ENCODE data around the gene SHH.

Gene SHH

GRCh38 chr7:155770241-155770640 is 42.0 kb downstream of the SHH start:
- no peak for TF ChIP-seq PATZ1 (CRISPR knock-in tag; IDR thresholded peaks at IDR 0.05; ENCODE audit: borderline replicate concordance)
- no peak for TF ChIP-seq SNAI2 (CRISPR knock-in tag; IDR thresholded peaks at IDR 0.05)
- TF ChIP-seq GLIS3 (CRISPR knock-in tag; IDR thresholded peaks at IDR 0.05): no peak
- TF ChIP-seq ARNTL (CRISPR knock-in tag; IDR thresholded peaks at IDR 0.05; ENCODE audit: borderline replicate concordance, low read depth): no peak
- no peak for TF ChIP-seq TSHZ2 (CRISPR knock-in tag; IDR thresholded peaks at IDR 0.05)
- TF ChIP-seq TCF4 (CRISPR knock-in tag; IDR thresholded peaks at IDR 0.05; ENCODE audit: borderline replicate concordance): no peak
- TF ChIP-seq BACH2 (CRISPR knock-in tag; IDR thresholded peaks at IDR 0.05; ENCODE audit: borderline replicate concordance): no peak
- no peak for TF ChIP-seq RARB (CRISPR knock-in tag; IDR thresholded peaks at IDR 0.05)
- TF ChIP-seq TOX (CRISPR knock-in tag; IDR thresholded peaks at IDR 0.05; ENCODE audit: borderline replicate concordance): no peak
- no peak for TF ChIP-seq ZNF565 (CRISPR knock-in tag; conservative IDR thresholded peaks at IDR 0.05; ENCODE audit: low read depth)
- no peak for TF ChIP-seq ZFP3 (CRISPR knock-in tag; IDR thresholded peaks at IDR 0.05)
- TF ChIP-seq OSR1 (CRISPR knock-in tag; IDR thresholded peaks at IDR 0.05): no peak
- no peak for TF ChIP-seq ZNF70 (CRISPR knock-in tag; IDR thresholded peaks at IDR 0.05)
- TF ChIP-seq ESRRG (CRISPR knock-in tag; IDR thresholded peaks at IDR 0.05): no peak
- no peak for TF ChIP-seq ISL1 (CRISPR knock-in tag; IDR thresholded peaks at IDR 0.05)
- no peak for TF ChIP-seq ZFP30 (CRISPR knock-in tag; IDR thresholded peaks at IDR 0.05)
- TF ChIP-seq ZNF8 (CRISPR knock-in tag; IDR thresholded peaks at IDR 0.05): no peak
- ATAC-seq: no peak

- no peak for ATAC-seq
- TF ChIP-seq ZFP30 (CRISPR knock-in tag; IDR thresholded peaks at IDR 0.05): no peak
- no peak for TF ChIP-seq CREB5 (CRISPR knock-in tag; IDR thresholded peaks at IDR 0.05; ENCODE audit: low read depth)
- TF ChIP-seq CSRNP3 (CRISPR knock-in tag; IDR thresholded peaks at IDR 0.05): no peak
- no peak for TF ChIP-seq PPARA (CRISPR knock-in tag; IDR thresholded peaks at IDR 0.05; ENCODE audit: borderline replicate concordance)
- TF ChIP-seq SNAI2 (CRISPR knock-in tag; IDR thresholded peaks at IDR 0.05): no peak
- TF ChIP-seq POU6F1 (CRISPR knock-in tag; IDR thresholded peaks at IDR 0.05; ENCODE audit: borderline replicate concordance, low read depth): no peak
- TF ChIP-seq BACH2 (CRISPR knock-in tag; IDR thresholded peaks at IDR 0.05; ENCODE audit: borderline replicate concordance): no peak
- no peak for TF ChIP-seq GLIS3 (CRISPR knock-in tag; IDR thresholded peaks at IDR 0.05)
- TF ChIP-seq CSDC2 (CRISPR knock-in tag; IDR thresholded peaks at IDR 0.05): no peak
- TF ChIP-seq PATZ1 (CRISPR knock-in tag; IDR thresholded peaks at IDR 0.05; ENCODE audit: borderline replicate concordance): no peak
- TF ChIP-seq ZFP3 (CRISPR knock-in tag; IDR thresholded peaks at IDR 0.05): no peak
- TF ChIP-seq ESRRG (CRISPR knock-in tag; IDR thresholded peaks at IDR 0.05): no peak
- no peak for TF ChIP-seq ISL1 (CRISPR knock-in tag; IDR thresholded peaks at IDR 0.05)
- TF ChIP-seq ARNTL (CRISPR knock-in tag; IDR thresholded peaks at IDR 0.05; ENCODE audit: borderline replicate concordance, low read depth): no peak
Measured at GRCh38 chr7:155769701-155770100, 42.6 kb downstream of the SHH start.

Measured in SK-N-SH treated with all-trans-retinoic acid at 6 μM for 48 hours (cell line).